GM21526 (cell line): ENCODE results near the gene UNK.
A peak's percentile ranks its signal among the peaks of the same experiment; 100 is the strongest.

Experiments
- ATAC-seq: cut with Tn5 transposase; IDR thresholded peaks from one replicate; pipeline ENCODE4 v1.9.1; 2021; ENCODE audit warnings: moderate library complexity; ENCODE audit not compliant: unreplicated experiment, low FRiP score

The UNK gene, protein sequence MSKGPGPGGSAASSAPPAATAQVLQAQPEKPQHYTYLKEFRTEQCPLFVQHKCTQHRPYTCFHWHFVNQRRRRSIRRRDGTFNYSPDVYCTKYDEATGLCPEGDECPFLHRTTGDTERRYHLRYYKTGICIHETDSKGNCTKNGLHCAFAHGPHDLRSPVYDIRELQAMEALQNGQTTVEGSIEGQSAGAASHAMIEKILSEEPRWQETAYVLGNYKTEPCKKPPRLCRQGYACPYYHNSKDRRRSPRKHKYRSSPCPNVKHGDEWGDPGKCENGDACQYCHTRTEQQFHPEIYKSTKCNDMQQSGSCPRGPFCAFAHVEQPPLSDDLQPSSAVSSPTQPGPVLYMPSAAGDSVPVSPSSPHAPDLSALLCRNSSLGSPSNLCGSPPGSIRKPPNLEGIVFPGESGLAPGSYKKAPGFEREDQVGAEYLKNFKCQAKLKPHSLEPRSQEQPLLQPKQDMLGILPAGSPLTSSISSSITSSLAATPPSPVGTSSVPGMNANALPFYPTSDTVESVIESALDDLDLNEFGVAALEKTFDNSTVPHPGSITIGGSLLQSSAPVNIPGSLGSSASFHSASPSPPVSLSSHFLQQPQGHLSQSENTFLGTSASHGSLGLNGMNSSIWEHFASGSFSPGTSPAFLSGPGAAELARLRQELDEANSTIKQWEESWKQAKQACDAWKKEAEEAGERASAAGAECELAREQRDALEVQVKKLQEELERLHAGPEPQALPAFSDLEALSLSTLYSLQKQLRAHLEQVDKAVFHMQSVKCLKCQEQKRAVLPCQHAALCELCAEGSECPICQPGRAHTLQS

DNA sequence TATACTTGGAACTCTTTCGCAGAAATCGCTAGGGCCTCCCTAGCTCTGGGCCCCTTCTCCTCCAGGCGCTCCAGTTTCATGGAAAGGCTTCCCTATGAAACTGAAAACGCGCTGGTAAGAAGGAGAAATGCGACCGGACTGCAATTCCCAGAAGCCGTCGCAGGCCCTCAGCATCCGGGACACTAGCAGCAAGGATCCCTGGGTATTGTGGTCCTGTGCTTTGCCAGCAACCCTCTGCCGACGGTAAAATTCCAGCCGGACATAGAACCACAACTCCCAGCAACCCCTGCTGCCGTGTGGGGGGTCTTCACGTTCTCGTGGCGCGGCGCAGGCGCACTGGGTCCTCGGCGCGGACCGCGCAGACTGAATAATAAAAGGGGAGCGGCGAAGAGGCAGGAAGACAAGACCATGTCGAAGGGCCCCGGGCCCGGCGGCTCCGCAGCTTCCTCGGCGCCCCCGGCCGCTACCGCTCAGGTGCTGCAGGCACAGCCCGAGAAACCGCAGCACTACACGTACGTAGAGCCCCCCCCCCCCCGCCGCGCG is at the start of gene UNK:
Gene UNK, plus strand, starts transcription at position 334 of the 543 bp plus-strand sequence. Its CDS starts 75 bp downstream, at position 409.
- peak; percentile 49 for ATAC-seq

DNA sequence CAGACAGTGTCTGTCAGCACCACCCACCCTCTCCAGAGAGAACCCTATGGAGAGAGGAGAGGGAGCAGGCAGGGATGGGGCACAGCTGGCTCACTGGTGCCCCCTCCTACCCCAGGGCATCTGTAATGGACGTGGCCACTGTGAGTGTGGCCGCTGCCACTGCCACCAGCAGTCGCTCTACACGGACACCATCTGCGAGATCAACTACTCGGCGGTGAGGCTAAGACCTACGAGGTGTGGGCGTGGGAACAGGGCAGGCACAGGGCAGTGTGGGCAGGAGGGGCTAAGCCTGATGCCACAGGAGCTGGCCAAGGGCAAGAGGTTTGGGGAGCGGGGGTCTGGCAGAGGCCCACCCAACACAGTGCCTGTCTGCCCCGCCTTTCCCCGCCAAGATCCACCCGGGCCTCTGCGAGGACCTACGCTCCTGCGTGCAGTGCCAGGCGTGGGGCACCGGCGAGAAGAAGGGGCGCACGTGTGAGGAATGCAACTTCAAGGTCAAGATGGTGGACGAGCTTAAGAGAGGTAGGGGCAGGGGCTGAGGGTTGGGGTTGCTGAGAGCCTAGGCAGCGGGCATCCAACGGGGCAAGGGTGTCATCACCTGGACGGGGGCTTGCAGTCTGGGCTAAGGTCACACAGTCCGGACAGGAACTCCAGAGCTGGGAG is 48.3 kb upstream of the UNK start:
- no peak for ATAC-seq

DNA sequence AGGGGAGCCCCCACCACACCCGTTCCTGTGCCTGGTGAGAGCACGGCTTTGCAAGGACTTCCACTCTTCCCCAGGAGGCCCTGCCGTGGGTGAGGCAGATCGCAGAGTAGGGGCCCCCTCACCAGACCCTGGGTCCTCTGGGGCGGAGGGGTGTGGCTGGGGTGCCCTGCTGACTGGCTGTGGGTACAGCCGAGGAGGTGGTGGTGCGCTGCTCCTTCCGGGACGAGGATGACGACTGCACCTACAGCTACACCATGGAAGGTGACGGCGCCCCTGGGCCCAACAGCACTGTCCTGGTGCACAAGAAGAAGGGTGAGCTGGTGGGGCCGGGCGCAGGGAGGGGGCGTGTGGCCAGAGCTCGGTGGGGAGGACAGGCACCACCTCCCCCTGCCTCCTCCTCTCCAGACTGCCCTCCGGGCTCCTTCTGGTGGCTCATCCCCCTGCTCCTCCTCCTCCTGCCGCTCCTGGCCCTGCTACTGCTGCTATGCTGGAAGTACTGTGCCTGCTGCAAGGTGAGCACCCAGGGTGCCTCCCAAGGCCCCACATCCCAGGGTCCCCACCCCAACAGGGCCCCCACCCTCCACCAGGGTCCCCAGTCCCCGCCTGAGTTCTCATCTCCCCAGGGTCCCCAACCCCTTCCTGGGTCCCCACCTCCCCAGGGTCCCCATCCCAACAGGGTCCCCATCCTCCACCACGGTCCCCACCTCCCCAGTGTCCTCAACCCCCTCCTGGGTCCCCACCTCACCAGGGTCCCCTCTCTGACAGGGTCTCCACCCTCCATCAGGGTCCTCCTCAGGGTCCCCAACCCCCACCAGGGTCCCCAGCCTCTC is 47.3 kb upstream of the UNK start:
- no peak for ATAC-seq

DNA sequence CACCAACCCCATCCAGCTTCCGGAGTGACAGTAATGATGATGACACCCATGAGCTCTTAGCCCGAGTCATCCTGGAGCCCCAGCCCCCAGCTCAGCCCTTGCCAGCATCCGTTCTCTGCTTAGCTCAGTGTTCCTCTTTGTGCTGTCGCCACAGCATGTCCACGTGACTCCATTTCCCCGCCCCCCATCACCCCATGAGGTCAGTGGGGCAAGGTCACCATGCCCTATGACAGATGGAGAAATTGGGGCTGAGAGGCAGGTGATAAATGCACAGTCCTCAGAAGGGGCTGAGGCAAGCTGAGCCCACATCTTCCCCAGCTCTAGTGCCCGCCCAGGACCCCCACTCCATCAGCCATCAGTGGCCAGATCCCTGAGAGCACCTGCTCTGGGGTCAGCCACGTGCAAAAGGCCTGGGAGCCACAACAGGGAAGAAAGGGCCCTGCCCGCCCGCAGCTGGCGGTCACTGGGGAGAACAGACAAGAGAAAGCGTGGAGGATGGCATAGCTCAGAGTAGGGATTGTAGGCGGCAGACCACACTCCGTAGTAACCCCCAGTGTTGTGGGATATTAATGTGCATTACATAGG is 46.3 kb upstream of the UNK start:
- no peak for ATAC-seq

DNA sequence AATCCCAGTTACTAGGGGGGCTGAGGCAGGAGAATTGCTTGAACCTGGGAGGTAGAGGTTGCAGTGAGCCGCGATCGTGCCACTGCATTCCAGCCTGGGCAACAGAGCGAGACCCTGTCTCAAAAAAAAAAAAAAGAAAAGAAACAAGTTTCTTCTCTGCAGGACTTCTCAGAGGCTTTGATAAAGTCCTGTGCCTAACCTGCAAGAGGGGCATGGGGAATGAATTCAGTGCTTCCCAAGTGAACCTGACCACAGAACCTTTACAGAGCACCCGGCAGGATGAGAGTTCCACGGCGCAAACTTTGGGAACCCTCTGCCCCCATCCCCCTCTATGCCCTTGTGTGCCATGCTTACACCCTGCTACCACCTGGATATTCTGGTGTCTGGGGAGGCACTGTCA is 45.4 kb upstream of the UNK start:
- ATAC-seq, result no peak

DNA sequence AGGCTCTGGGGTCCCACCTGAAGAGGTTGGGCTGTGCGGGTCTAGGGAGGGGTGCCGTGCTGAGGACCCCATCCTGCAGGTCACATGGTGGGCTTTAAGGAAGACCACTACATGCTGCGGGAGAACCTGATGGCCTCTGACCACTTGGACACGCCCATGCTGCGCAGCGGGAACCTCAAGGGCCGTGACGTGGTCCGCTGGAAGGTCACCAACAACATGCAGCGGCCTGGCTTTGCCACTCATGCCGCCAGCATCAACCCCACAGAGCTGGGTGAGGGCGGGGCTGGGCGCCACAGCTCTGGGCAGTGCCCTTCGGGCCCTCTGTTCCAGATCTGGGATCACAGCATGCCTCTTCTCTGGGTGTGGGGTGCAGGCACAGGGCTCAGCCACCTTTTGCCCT is 44.8 kb upstream of the UNK start:
- no peak for ATAC-seq

DNA sequence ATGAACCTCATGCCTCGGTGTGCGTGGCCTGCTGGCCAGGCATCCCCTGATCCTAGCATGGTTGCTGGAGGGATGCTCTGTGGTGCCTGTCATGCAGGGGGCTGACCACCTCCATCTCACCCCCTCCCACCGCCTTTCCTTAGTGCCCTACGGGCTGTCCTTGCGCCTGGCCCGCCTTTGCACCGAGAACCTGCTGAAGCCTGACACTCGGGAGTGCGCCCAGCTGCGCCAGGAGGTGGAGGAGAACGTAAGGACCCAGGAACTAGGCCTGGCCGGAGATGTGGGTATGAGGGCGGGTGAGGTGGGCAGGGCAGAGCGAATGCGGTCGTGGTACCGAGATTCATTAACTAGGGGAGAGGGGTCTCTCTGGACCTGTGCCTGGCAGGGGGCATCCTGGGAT is 44.4 kb upstream of the UNK start:
- ATAC-seq, result no peak

DNA sequence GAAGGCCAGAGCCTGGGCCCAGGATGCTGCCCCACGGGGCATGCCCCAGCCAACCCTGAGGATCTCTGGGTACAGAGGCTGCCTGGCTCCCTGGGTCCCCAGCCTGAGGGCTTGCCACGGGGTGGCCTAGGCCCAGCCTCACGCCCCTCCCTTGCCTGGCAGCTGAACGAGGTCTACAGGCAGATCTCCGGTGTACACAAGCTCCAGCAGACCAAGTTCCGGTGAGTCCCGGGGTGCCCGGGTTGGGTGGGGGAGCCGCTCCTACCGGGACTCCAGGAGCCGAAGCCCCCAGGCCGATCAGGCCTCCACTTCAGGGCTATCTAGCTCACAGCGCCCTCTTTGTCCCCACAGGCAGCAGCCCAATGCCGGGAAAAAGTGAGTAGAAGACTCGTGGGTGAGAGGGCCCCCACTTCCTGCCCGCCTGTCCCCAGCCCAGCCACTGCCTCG is 44.0 kb upstream of the UNK start:
- ATAC-seq, result no peak

DNA sequence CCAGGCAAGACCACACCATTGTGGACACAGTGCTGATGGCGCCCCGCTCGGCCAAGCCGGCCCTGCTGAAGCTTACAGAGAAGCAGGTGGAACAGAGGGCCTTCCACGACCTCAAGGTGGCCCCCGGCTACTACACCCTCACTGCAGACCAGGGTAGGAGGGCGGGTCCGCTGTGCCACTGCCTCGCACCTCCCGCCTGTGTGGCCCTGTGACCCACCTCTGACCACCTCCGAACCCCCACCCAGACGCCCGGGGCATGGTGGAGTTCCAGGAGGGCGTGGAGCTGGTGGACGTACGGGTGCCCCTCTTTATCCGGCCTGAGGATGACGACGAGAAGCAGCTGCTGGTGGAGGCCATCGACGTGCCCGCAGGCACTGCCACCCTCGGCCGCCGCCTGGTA is 42.3 kb upstream of the UNK start:
- ATAC-seq, result no peak

DNA sequence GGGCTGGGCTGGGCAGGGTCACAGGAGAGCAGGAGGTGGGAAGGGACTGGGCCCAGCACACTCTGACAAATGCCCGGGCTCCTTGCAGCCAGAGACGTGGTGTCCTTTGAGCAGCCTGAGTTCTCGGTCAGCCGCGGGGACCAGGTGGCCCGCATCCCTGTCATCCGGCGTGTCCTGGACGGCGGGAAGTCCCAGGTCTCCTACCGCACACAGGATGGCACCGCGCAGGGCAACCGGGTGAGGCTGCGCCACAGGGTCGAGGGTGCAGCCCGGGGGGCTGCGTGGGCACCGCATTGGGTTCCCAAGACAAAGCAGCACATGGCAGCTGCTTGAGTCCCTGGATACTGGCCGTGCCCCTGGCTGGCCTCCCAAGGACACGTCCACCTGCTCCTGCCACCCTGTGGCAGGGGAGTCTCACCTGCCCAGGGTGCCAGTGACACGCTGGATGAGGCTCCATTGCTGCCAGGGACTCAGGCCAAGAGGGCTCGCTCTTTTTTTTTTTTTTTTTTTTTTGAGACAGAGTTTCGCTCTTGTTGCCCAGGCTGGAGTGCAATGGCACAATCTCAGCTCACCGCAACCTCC is 40.9 kb upstream of the UNK start:
- ATAC-seq, result no peak

DNA sequence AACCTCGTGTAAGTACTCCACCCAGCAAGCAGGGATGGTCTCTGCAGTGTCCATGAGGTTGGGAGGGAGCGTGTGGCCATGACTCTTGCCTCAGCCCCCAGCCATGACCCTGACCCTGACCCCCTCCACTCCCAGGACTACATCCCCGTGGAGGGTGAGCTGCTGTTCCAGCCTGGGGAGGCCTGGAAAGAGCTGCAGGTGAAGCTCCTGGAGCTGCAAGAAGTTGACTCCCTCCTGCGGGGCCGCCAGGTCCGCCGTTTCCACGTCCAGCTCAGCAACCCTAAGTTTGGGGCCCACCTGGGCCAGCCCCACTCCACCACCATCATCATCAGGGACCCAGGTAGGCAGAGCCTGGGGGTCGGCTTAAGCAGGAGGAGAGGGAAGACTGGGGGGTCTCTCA is 35.9 kb upstream of the UNK start:
- ATAC-seq, result no peak

DNA sequence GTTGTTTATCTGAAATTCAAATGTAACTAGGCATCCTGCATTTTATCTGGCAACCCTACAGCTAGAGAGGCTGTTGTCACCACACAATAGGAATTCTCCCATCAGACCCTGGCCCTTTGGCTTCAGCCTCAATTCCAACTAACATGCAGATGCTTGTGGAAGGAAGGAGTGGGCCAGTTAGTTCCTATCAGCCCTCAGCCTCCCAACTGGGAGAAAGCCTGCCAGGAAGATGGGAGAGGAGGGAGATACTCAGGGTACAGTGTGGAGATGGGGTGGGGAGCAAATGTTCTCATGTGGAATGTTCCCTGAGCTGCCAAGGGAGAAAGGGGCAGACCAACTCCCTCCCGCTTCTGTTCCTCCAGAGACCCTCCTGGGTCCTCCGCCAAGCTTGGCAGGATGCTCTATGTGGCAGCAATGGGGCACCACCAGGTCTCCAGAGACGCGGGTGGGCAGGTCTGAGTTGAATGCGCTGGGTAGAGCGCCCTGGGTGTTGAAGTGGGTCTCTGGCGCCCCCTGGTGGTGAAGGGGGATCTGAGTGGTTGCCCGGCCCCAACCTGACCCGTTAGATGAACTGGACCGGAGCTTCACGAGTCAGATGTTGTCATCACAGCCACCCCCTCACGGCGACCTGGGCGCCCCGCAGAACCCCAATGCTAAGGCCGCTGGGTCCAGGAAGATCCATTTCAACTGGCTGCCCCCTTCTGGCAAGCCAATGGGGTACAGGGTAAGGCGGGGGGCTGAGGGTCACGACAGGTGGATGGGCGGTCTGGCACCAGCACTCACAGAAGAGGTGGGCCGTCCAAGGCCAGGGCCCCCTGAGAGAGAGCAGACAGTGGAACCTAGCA is 34.8 kb upstream of the UNK start:
- ATAC-seq, result no peak

DNA sequence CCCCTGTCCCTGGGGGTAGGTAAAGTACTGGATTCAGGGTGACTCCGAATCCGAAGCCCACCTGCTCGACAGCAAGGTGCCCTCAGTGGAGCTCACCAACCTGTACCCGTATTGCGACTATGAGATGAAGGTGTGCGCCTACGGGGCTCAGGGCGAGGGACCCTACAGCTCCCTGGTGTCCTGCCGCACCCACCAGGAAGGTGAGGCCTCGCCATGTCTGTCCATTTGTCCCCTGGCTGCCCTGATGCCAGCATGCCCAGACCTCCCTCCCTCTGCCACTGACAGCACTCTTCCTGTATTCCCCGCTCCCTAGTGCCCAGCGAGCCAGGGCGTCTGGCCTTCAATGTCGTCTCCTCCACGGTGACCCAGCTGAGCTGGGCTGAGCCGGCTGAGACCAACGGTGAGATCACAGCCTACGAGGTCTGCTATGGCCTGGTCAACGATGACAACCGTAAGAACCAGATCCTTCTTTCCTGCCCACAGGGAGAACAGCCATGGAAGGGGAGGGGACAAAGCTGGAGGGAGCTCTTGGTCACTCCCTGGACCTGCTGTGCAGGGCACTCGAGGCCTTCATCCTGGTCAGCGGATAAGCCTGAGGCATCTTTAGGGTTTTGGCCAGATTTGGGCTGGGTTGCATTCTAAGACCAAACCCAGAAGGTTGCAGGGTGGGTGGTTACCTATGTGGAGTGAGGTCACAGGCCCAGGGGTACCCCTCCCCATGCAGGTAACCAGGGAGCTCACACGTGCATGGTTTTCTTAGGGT is 33.8 kb upstream of the UNK start:
- ATAC-seq, result no peak

DNA sequence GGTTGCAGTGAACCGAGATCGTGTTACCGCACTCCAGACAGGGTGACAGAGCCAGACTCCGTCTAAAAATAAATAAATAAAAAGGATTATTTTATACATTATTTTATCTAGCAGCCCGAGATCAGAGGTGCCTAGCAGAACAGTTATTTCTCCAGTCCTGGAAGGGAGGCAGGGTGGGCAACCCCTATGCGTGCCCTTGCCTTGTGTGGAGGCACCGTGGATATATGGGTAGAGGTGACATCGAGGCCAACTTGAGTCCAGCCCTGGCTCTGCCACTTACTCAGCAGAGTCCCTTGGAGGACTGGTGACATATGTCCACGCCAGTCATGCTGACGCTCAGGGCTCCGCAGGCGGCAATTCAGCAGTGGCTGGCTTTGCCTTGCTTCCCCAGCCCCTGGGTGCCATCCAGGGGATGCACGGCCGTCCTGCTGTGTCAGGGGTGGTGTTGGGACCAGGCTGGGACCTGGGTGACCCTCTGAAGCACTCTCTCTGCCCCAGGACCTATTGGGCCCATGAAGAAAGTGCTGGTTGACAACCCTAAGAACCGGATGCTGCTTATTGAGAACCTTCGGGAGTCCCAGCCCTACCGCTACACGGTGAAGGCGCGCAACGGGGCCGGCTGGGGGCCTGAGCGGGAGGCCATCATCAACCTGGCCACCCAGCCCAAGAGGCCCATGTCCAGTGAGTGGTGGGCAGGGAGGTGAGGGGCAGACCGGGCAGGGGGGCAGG is 32.8 kb upstream of the UNK start:
- no peak for ATAC-seq

DNA sequence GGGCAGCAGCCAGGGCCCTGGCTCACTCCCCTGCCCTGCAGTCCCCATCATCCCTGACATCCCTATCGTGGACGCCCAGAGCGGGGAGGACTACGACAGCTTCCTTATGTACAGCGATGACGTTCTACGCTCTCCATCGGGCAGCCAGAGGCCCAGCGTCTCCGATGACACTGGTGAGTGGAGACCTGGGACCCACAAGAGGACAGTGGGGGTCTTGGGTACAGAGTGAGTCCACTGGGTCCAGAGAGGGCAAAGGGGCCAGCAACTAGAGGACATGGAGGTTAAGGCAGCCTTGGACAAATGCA is 32.2 kb upstream of the UNK start:
- no peak for ATAC-seq

DNA sequence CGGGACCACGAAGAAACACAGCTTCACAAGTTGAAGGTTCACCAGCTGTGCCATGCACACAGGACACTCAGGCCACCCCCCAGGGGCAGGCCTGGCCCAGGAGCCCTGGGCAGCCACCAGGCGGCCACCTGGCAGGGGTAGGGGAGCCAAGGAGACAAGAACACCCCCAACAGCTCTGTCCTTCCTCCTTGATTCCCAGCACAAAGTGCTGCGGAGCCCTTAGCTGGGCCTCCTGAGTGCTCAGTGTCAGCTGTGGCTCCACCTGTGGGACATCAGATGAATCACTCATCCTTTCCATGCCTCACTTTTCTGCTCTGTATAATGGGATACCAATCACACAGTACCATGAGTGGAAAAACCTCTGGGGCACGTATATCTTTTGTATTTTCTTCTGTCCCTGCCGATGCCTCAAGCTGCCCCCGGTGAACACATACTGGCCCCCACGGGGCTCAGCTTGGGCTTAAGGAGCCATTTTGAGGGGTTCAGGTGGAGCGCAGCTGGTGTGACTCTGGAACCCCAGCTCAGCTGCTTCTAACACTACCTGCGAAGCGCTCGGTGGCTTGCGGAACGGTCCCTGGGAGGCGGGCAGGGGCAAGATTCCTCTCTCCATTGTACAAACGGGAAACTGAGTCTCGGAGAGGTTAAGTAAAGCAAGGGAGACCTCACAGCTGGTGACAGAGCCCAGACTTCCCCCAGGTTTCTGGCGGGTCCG is 31.6 kb upstream of the UNK start:
- ATAC-seq, result no peak
